Measurements from ENCODE around the gene MEX3D.
"Not testable (repeated sequence)": the region's sequence is repeated elsewhere in the genome, so short reads cannot be mapped to it uniquely, and the experiment has no call there.

The MEX3D gene

GRCh38 chr19:1570836-1571235, 2.7 kb upstream of the MEX3D start:
- DNase-seq, result no peak

DNA sequence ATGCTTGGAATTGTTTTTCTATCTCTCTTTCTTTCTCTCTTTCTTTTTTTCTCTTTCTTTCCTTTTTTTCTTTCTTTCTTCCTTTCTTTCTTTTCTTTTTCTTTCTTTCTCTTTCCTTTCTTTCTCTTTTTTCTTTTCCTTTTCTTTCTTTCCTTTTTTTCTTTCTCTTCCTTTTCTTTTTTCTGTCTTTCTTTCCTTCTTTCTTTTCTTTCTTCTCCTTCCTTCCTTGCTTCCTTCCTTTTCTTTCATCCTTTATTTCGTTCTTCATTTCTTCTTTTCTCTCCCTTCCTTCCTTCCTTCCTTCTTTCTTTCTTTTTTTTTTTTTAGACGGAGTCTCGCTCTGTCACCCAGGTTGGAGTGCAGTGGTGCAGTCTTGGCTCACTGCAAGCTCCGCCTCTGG, 1.9 kb upstream of the MEX3D start:
- DNase-seq, result no peak

- DNase-seq, result no peak
Measured at GRCh38 chr19:1567848-1568227, 287 bp downstream of the MEX3D start.

DNA sequence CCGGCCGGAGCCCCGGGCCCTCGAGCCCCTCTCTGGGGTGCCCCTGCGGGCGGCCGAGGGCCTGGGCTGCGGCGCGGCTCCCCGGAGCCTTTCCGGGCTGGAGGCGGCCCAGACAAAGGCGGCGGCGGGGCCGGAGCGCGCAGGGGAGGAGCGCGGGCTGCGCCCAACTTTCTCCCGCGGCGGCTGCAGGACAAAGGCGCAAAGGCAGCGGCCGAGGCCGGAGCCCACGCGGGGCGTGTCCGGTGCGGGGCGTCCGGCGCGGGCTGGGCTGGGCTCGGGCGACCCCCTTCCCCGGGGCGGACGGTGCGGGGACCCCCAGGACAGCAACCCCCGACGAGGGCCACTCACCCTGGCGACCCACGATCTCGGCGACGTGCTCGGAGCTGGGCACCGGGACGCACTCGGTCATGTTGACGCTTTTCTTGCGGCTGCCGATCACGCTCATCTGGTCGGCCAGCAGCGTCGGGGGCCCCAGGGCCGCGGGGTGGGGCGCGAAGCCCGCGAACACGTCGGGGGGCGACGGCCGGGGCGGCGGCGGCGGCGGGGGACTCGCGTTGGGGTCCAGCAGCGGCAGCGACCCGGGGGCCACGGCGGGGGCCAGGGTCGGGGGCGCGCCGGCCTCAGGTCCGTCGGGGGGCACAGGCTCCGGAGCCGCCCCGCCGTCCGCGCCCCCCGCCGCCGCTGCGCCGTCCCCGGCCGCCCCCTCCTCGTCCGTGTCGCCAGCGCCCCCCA, 843 bp downstream of the MEX3D start:
- no peak for DNase-seq

DNA sequence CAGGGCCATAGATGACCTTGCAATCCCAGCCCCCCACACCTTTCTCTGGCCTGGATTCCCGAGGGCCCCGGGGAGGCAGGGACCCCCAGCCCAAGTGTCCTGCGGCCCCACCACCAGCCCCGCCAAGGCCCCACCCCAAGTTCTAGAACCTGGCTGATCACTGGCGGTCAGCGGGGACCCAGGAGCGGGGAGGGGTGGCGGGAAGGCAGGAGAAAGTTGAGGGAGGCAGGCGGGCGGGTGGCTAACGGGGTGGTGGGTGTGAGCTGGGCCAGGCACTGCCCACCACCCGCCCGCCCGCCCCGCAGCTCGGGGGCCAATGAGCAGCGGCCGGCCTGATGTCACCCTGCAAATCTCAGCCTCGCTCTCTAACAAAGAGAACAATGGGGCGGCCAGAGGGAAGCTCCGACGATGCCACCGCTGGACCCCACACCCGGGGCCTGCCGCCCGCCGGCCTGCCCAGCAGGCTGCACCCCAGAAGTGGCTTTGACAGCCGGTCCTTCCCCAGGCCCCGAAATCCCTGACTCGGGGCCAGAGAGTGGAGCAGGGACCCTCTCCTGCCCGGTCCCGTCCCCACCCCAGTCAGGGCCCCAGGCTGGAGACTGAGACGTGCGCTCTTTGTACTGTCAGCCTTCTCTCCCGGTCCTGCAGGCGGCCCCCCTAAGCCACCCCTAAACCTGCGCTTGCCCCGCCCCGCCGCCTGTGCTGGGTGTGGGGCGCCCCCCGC, 1.6 kb downstream of the MEX3D start:
- peak; percentile 16 for DNase-seq

GRCh38 chr19:1563251-1563650, 4.9 kb downstream of the MEX3D start:
- DNase-seq, result no peak

DNA sequence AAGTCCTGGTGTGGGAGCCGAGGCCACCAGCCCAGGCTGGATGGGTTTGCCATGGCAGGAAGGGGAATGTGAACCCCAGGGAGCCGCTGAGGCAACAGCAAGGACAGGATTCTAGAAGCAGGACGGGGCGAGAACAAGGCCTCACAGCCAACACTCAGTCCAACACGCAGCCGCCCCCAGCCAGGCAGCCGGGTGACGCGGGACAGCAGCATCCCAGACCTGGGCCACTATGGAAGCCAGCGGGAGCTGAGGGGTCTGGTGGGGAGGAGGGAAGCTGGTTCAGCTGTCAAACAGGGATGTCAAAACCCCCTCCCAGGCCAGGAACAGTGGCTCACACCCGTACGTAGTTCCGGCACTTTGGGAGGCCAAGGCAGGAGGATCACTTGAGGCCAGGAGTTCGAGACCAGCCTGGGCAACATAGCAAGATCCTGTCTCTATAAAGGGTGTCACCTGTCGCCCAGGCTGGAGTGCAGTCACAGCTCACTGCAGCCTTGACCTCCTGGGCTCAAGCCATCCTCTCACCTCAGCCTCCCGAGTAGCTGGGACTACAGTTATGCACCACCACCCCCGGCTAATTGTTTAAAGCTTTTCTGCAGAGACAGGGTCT, 6.8 kb downstream of the MEX3D start:
- DNase-seq, result no peak

- DNase-seq, result no peak
Measured at GRCh38 chr19:1560286-1560882, 7.7 kb downstream of the MEX3D start.

GRCh38 chr19:1558552-1558951, 9.6 kb downstream of the MEX3D start:
- no peak for DNase-seq

DNA sequence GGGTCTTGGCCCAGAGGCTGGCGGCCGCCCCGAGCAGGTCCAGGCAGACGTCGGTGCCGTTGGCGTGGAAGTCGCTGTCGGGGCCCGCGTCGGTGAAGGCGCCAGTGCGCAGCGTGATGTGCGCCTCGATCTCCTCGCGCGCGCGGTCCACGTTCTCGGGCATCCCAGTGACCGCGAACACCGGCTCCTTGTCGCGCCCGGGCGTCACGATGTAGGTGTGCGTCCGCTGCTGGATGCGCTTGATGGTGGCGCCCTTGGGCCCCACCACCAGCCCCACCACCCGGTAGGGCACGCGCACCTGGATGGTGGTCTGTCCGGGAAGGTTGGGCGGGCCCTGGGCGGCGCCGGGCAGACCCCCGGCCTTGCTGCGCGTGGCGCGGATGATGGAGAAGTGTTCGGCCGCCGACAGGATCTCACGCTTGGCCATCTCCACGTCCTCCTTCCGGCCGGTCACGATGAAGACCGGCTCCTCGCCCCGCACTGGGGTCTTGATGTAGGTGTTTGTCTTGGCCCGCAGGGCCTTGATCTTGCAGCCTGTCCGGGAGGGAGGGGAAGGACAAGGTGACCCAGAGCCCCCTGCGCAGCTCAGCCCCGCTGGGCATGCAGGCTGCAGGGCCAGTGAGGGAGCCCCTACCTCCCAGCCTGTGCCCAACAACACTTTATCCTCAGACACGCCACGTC, 11.6 kb downstream of the MEX3D start:
- DNase-seq, result no peak

GRCh38 chr19:1555487-1556389, 12.4 kb downstream of the MEX3D start:
- no peak for DNase-seq

- DNase-seq, result no peak
Measured at GRCh38 chr19:1554968-1555367, 13.2 kb downstream of the MEX3D start.

GRCh38 chr19:1553415-1553814, 14.7 kb downstream of the MEX3D start:
- DNase-seq, result no peak

DNA sequence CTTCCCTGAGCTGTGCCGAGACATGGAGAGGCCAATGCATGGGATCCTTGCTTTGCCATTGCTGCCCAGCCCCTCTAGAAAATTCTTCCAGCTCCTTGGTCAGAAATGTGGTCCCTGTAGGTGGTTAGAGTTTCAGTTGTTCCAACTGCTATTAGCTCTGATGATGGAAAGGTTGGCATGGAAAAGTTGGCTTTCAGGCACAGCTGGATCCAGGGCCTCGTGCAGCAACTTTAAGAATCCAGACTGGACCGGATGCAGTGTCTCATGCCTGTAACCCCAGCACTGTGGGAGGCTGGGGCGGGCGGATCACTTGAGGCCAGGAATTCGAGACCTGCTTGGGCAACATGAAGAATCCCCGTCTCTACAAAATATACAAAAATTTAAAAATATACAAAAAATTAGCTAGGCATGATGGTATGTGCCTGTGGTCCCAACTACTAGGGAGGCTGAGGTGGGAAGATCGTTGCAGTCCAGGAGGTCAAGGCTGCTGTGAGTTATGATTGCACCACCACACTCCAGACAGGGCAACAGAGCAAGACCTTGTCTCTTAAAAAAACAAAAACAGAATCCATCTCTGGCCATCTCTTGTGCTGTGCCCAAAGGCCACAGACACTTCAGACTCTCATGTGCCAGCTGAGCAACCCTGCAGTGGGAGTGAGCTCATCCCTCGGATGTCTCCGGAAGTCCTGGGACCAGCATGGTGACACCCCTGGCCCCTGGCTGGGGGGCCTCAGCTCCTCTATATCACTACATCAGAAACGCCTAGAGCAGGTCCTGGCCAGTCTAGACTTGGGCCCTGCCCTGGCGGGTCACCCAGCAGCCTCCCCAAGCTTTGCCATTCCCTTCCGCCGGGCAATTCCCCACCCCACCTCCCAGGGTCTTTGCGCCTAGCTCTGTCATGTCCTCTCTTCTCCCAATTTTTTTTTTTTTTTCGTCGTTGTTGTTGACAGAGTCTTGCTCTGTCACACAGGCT, 16.8 kb downstream of the MEX3D start:
- DNase-seq, result no peak

- DNase-seq, result no peak
Measured at GRCh38 chr19:1549332-1549945, 18.7 kb downstream of the MEX3D start.

GRCh38 chr19:1540365-1540925, 27.7 kb downstream of the MEX3D start:
- DNase-seq, result no peak

DNA sequence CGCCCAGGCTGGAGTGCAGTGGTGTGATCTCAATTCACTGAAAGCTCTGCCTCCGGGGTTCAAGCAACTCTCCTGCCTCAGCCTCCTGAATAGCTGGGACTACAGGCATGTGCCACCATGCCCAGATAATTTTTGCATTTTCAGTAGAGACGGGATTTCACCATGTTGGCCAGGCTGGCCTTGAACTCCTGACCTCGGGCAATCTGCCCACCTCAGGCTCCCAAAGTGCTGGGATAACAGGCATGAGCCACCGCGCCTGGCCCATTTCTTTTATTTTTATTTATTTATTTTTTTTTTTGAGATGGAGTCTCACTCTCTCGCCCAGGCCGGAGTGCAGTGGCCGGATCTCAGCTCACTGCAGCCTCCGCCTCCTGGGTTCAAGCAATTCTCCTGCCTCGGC, 28.4 kb downstream of the MEX3D start:
- DNase-seq, result not testable (repeated sequence)

- DNase-seq, result no peak
Measured at GRCh38 chr19:1538978-1539377, 29.1 kb downstream of the MEX3D start.

GRCh38 chr19:1535699-1536098, 32.4 kb downstream of the MEX3D start:
- not testable (repeated sequence) for DNase-seq

DNA sequence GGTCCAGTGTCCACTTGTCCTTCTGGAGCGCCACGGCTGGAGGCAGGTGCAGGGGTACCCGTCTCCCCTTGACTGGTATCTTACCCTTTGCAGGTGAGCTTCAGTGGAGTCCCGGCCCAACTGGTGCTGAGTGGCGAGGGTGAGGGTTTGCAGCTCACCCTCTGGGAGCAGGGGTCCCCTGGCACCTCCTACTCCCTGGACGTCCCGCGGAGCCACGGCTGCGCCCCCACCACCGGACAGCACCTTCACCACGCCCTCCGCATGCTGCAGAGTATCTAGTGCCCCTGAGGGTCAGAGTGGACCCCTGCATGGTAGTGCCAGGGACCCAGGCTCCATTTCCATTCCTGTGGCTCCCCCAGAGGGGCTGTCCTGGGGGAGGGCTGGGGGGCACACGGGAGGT, 33.2 kb downstream of the MEX3D start:
- no peak for DNase-seq

Data from NCI-H1694 (cell line).